ENCODE results near the gene TPCN2.

TPCN2 gene

DNA sequence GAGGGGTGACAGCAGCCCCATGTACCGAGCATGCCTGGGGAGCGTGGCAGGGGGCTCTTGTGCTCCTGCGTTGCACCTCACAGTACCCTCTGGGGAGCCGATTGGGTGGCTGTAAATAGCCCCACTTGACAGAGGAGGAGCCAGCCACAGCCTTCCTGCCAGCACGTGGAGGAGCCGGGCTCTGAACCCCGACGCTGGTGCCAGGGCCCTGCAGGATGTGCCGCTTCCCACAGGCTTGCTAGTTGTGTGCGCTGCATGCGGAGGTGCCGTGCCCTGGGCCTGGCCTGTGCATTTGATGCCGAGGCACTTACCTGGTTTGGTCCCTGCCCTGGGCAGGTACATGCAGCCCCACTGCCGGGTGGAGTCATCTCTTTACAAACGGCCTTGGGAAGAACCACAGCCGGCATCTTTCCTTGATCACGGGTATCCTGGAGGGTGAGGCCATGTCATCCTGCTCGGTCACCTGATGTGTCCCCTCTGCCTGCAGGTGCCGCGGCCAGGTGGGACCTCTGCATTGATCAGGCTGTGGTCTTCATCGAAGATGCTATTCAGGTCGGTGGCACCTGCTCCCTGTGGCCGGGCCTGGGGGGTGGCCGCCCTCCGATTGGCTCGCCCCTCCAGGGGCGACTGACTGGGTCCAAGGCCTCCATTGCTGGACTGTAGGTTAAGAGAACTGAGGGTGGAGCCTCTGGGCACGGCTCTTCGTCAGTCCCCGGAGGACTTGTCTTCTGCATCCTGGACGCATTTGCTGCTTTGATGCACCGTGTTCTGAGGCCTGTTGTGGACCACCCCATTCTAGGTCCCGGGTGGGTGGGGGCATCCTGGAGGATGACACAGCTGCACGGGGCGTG, 5.0 kb downstream of the TPCN2 start:
- Histone ChIP-seq H3K4me1 (ENCODE audit: control insufficient read depth in 1 of 2, insufficient read depth in 1 of 2, low read depth in 1 of 2, low read length in 1 of 2) (peaks cover 20 to 30% of the 10 kb centered on the region in 2 experiments), H3K4me3 (ENCODE audit: low read depth in 1 of 2, low read length in 1 of 2) (no peak overlapping the region), H3K9me3 (no peaks in the 10 kb centered on the region), H3K27me3 (no peaks in the 10 kb centered on the region), H3K36me3 (peaks cover 56% of the 10 kb centered on the region), H3K27ac (no peak overlapping the region)
- TF ChIP-seq, protein P1, sequence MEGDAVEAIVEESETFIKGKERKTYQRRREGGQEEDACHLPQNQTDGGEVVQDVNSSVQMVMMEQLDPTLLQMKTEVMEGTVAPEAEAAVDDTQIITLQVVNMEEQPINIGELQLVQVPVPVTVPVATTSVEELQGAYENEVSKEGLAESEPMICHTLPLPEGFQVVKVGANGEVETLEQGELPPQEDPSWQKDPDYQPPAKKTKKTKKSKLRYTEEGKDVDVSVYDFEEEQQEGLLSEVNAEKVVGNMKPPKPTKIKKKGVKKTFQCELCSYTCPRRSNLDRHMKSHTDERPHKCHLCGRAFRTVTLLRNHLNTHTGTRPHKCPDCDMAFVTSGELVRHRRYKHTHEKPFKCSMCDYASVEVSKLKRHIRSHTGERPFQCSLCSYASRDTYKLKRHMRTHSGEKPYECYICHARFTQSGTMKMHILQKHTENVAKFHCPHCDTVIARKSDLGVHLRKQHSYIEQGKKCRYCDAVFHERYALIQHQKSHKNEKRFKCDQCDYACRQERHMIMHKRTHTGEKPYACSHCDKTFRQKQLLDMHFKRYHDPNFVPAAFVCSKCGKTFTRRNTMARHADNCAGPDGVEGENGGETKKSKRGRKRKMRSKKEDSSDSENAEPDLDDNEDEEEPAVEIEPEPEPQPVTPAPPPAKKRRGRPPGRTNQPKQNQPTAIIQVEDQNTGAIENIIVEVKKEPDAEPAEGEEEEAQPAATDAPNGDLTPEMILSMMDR (IDR thresholded peaks at IDR 0.05), result no peak

DNA sequence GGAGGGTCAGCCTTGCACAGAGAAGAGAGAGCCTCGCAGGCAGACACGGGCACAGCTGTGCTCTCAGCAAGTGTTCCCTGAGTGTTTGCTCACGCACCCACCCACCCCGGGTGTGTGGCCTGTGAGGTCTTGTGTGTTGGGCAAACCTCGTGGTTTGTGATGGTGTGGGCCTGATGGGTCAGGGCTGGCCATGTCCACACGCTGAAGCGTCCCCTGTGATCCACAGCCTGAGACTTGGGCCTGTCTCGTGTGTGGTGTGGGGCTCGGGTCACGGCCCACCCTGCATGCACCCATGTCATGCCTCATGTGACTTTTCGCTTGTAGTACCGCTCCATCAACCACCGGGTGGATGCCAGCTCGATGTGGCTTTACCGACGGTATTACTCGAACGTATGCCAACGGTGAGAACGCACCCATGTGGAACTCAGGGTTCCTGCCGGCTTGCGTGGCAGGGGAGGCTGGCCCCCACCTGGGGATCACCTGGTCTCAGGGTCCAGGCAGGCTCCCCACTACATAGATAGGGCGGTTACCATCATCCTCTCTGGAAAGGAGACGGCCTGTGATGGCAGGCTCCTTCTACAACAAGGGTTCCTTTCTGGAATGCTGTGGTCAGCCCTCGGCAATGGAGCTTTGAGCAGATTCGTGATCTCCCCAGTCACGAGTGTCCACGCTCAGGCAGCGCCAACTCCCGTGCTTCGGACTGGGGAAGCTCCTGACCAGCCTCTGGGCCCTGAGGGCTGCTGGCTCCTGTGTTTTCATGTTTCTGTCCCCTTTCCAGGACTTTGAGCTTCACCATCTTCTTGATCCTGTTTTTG, 5.9 kb downstream of the TPCN2 start:
- TF ChIP-seq, protein P1 (IDR thresholded peaks at IDR 0.05), result no peak
- Histone ChIP-seq H3K9me3 (no peaks in the 10 kb centered on the region), H3K27me3 (no peaks in the 10 kb centered on the region), H3K27ac (no peak overlapping the region), H3K4me3 (ENCODE audit: low read depth in 1 of 2, low read length in 1 of 2) (no peak overlapping the region), H3K4me1 (ENCODE audit: control insufficient read depth in 1 of 2, insufficient read depth in 1 of 2, low read depth in 1 of 2, low read length in 1 of 2) (peaks cover 14 to 26% of the 10 kb centered on the region in 2 experiments), H3K36me3 (peaks cover 64% of the 10 kb centered on the region)

DNA sequence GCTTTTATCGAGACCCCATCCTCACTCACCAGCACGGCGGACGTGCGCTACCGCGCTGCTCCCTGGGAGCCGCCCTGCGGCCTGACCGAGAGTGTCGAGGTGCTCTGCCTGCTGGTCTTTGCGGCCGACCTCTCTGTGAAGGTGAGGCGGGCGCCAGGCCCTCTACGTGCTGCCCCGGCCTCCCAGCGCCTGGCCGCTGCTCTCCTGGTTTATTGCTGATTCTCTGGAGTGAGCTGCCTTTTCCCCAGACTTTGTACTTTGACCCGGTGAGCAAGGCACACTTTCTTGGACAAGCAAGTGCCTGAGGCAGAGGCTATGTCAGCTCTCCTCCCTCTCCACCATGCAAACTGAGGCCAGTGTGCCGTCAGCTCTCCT, 6.5 kb downstream of the TPCN2 start:
- TF ChIP-seq, protein P1 (IDR thresholded peaks at IDR 0.05), result no peak
- Histone ChIP-seq H3K36me3 (peaks cover 70% of the 10 kb centered on the region), H3K9me3 (no peaks in the 10 kb centered on the region), H3K27me3 (no peaks in the 10 kb centered on the region), H3K4me3 (ENCODE audit: low read depth in 1 of 2, low read length in 1 of 2) (no peak overlapping the region), H3K27ac (no peak overlapping the region), H3K4me1 (ENCODE audit: control insufficient read depth in 1 of 2, insufficient read depth in 1 of 2, low read depth in 1 of 2, low read length in 1 of 2) (peaks cover 8 to 20% of the 10 kb centered on the region in 2 experiments)

DNA sequence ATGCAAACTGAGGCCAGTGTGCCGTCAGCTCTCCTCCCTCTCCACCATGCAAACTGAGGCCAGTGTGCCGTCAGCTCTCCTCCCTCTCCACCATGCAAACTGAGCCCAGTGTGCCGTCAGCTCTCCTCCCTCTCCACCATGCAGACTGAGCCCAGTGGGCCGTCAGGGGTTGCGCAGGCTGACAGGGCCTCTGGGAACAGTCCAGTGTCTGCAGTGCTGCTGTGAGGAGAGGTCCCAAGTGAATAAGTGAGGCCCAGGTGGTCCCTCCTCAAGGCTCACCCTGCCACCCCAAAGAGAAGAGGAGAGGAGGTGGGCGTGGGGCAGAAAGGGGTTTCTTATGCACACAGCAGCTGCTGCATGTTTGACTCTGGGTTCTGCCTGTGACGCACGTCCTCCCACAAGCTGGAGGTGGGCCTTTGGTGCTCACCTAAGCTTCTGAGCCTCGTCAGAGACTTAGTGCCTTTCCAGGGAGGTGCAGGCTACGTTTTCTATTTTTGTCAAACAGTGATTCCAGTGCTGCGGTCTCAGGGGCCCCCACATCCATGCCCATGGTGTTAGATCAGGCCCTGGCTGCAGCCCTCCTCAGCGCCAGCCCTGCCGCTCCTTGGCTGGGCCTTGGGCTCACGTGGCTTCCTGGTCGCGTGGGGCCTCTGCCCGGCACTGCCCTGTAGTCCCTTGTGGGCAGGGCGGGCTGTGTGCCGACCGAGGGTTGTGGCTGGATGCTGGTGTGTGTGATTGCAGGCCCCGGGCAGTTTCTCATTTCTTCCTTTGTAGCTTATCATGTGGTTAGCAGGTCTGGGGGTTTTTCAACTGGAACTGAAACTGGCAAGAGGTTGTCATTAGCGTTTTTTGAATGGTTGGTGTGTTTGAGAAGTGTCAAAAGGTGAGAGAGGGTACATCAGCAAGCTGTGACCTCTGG, 7.1 kb downstream of the TPCN2 start:
- Histone ChIP-seq H3K36me3 (peaks cover 77% of the 10 kb centered on the region), H3K4me1 (ENCODE audit: control insufficient read depth in 1 of 2, insufficient read depth in 1 of 2, low read depth in 1 of 2, low read length in 1 of 2) (peaks cover 2 to 14% of the 10 kb centered on the region in 2 experiments)

More for the DNA sequence above, 7.1 kb downstream of the TPCN2 start:
- Histone ChIP-seq H3K9me3 (no peaks in the 10 kb centered on the region), H3K27ac (no peak overlapping the region), H3K4me3 (ENCODE audit: low read depth in 1 of 2, low read length in 1 of 2) (no peak overlapping the region), H3K27me3 (no peaks in the 10 kb centered on the region)
- TF ChIP-seq, protein P1 (IDR thresholded peaks at IDR 0.05), result no peak
